GM12873 (cell line): ENCODE results near the gene TSACC.

Source experiments
- TF ChIP-seq, protein P1 (sequence below): IDR thresholded peaks from 2 replicates; pipeline ENCODE4 v1.5.1; 2012; ENCODE audit warnings: low read depth, mild to moderate bottlenecking, moderate library complexity, low read length, control low read depth; ENCODE audit not compliant: insufficient read depth; ENCODE audit errors: missing control alignments

Gene TSACC

DNA sequence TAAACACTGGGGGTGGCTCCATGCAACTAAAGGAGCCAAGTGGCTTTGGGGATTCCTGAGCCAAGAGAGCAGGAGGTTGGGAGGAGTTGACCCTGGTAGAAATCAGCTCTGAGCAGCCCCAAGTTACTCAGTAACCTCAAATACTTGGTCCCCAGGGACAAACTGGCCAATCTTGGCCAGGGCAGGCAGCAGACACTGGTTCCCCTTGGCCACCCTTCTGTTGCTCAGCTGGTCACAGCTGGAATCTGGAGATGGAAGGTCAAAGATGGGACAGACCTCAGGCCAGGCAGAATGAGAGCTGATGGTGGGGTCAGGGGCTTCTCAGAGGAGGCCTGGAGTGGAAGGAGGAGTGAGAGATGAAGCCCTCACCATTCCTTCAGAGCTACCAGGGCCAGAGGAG, 27.4 kb downstream of the TSACC start:
- TF ChIP-seq, protein P1, sequence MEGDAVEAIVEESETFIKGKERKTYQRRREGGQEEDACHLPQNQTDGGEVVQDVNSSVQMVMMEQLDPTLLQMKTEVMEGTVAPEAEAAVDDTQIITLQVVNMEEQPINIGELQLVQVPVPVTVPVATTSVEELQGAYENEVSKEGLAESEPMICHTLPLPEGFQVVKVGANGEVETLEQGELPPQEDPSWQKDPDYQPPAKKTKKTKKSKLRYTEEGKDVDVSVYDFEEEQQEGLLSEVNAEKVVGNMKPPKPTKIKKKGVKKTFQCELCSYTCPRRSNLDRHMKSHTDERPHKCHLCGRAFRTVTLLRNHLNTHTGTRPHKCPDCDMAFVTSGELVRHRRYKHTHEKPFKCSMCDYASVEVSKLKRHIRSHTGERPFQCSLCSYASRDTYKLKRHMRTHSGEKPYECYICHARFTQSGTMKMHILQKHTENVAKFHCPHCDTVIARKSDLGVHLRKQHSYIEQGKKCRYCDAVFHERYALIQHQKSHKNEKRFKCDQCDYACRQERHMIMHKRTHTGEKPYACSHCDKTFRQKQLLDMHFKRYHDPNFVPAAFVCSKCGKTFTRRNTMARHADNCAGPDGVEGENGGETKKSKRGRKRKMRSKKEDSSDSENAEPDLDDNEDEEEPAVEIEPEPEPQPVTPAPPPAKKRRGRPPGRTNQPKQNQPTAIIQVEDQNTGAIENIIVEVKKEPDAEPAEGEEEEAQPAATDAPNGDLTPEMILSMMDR, result no peak

DNA sequence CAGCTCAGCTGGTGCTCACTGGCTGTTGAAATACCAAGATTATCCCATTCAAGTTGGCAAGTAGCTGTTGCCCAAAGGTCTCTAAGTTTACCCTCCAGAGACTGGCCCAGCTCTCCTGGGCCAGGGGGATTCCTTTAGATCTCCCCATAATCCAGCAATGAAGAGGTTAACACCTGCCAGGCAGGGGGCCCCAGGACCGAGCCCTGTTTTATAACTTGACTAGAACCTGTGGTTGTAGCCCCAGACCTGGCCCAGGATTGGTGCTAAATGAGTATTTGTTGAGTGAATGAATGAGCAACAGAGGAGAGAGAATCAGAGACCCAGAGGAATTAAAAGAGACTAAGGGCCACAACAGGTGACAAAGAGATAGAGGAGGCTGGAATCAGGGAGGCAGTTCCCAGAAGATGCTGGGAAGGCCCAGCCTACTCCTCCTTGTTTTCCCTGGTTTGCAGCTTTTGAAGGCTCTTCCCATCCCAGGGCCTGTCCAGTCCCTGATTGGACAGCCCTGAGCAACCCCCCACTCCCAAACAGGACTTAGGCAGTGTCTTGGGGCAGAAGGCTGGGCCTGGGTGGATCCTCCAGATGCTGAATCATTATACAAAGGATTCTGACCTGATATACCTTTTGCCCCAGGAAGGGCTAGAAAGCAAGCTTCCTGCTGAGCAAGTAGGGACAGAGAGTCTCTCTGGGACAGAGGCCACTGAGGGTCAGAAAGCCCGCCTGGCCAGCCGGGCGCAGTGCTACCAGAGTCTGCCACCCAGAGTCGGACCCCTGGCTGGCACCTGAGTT, 28.2 kb downstream of the TSACC start:
- TF ChIP-seq, protein P1, result no peak

DNA sequence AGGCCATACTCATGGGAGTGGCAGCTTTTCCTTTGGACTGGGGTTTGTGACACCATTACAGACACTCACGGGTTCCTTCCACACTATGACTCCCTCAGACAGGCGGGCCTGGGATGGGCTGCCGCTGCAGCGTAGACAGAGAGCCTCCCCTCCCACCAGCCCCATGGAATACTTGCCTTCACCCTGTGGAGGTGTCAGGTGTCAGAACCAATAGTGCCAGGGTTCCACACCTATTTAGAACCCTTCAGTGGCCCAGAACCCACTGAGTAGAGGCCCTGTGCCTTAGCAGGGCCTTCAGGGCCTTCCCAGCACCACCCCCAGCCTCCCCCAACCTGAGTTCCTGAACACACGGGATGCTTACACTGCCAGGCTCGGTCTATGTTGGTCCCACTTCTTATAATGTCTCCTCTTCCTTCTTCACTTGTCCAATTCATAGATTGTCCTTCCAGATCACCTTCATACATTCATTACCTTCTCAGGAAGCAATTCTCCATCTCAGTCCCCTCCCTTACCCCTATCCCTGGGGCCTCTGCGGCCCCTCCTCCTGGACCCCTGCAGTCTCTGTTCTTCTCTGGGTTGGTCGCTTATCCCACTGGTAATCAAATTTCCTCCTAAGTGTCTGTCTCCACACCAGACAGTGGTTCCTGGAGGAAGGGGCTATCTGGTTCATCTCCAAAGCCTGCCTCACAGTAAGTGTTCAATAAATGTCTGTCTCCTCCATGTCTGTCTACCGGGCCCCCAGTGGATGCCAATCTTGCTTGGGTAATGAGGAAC, 29.2 kb downstream of the TSACC start:
- TF ChIP-seq, protein P1, result no peak

DNA sequence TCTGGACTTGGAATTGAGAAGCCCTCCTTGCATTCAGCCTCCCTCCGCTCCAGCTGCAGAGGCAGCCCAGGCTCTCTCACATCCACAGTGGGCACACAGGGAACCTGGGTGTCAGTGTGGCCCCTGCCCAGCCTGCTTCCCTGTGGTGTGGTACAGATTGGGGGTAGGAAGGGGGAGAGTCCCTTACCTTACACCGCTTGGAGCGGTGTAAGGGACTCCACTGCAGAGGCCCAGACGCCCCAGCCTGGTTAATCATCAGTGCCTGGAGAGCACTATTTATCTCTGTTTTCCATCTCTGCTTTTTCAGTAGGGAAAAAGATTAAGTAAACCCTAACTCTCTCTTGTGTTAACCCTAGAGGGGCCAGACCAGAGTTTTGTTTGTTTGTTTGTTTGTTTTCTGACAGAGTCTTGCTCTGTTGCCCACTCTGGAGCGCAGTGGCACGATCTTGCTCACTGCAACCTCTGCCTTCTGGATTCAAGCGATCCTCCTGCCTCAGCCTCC, 29.9 kb downstream of the TSACC start:
- TF ChIP-seq, protein P1, result no peak

DNA sequence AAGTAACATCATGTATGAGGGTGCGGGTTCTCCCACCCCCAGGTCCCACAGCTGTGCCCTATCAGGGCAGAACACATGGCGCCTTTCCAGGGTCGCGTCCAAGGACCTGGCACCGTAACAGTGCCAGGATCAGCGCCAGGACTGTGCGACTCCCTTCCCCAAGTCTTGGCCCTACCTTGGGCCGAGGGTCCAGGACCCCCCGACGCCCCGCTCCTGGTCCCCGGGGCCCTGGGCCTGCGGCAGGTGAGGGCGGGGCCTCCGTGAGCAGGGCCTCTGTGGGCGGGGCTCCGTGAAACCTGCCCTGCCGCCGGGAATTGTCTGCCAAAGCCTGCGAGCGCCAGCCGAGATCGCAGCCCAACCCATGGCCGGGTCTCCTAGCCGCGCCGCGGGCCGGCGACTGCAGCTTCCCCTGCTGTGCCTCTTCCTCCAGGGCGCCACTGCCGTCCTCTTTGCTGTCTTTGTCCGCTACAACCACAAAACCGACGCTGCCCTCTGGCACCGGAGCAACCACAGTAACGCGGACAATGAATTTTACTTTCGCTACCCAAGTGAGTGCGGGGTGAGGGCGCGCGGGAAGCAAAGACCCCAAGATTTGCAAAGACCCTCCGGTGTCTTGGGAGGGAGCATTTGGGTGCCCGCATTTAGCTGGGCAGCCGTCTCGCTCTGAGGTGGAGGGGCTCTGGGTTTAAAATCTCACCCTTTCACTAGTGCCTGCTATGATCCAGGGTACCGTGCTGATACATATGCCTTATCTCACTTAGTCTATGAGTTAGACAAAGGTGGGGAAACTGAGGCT, 30.8 kb downstream of the TSACC start, which contains the start of gene RHBG:
Gene RHBG, plus strand, starts transcription at position 323 of the 796 bp plus-strand sequence. Its CDS starts 39 bp downstream, at position 362.
- TF ChIP-seq, protein P1, result no peak

DNA sequence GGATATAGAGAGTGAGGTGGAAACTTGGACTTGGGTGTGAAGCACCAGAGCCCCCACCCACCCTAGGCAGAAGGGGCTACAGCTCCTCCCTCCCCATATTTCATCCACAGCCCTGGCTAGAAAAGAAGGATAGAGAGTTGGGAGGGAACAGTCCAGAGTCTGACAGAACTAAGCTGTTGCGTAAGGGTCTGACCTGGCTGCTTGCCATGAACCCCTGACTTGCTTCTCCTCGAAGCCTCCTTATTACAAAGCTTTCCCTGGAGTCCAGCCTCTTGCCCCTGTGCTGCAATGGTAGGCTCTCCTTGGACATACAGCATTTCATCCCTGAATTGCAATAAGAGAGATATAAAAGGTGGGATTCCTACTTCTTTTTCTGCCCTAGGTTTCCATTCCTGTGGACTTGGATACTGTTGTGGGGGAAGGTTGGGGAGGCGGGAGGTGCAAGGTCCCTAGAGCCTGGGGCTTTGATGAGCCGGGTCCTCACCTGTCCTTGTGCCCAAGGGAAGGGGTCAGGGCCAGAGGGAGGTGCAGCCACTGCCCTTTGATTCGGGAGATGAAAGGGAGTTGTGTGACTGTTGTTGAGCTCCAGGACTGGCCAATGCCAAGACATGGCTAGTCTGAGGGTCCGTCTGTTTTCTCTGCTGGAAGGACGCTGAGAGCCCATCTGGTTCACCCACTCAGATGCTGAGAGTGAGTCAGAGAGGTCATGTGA, 33.4 kb downstream of the TSACC start:
- TF ChIP-seq, protein P1, result no peak
